GM10248 (cell line): ENCODE measurements around the gene RNU5D-1.
A peak's percentile ranks its signal among the peaks of the same experiment; 100 is the strongest.
"Not testable (repeated sequence)": the region's sequence is repeated elsewhere in the genome, so short reads cannot be mapped to it uniquely, and the experiment has no call there.

Experiments used
- CTCF ChIA-PET: fragments of 300-600 bp; sonication (Branson Sonifier 250); formaldehyde crosslinking; extraction: SDS; loops from one replicate; lab custom pipeline; 2021; ENCODE audit warnings: antibody characterized with exemption; lab: Yijun Ruan, JAX
- POLR2A ChIA-PET: fragments of 350-650 bp; sonication (Branson Sonifier 250); formaldehyde crosslinking; extraction: SDS; loops from one replicate; lab custom pipeline; 2020; ENCODE audit warnings: antibody characterized with exemption; lab: Yijun Ruan, JAX
- DNase-seq: peaks from one replicate; pipeline ENCODE4 v3.0.0; 2012; ENCODE audit errors: extremely low spot score
- CTCF ChIP-seq: IDR thresholded peaks from 2 replicates; pipeline ENCODE4 v1.5.1; 2012; ENCODE audit warnings: mild to moderate bottlenecking, low read depth; ENCODE audit errors: extremely low read depth, missing control alignments, control extremely low read depth

RNU5D-1 gene

DNA sequence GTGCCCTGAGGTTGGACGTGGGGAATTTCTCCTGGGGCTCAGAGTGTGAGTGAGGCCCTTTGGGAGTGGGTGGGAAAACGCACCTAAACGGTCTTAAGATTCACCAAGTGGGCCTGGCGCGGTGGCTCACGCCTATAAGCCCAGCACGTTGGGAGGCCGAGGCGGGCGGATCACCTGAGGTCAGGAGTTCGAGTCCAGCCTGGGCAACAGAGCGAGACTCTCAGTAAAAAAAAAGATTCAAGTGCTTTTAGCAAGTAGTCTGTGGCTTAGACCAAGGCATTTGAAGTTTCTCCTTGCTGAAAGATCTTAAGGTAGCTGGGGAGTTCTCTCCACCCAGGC lies 45.7 kb upstream of the RNU5D-1 start:
- TF ChIP-seq CTCF, result no peak
- DNase-seq, result no peak
- POLR2A ChIA-PET, result interaction anchor here (1.1 to 2.5 kb wide), 5 partner anchors 9 to 55 kb away, joined by 4 to 12 read pairs (median 11); partner anchors contain the start of gene PLK3
- CTCF ChIA-PET, result interaction anchor here (1.1 to 3.1 kb wide), 6 partner anchors 9 to 49 kb away, joined by 3 to 13 read pairs (median 4); partner anchors contain the start of gene RNU5D-1

- POLR2A ChIA-PET, result interaction anchor here (0.8 to 2.5 kb wide), 14 partner anchors 8 to 55 kb away, joined by 3 to 12 read pairs (median 7); partner anchors contain the start of genes BEST4, BTBD19, PLK3 and RNU5D-1
- TF ChIP-seq CTCF, result no peak
- CTCF ChIA-PET, result interaction anchor here (0.9 to 3.1 kb wide), 9 partner anchors 9 to 48 kb away, joined by 3 to 13 read pairs (median 4); partner anchors contain the start of genes PLK3 and RNU5D-1
- DNase-seq, result no peak
Measured at GRCh38 chr1:44775930-44776729, 45.2 kb upstream of the RNU5D-1 start.

GRCh38 chr1:44775078-44775929 lies 44.3 kb upstream of the RNU5D-1 start, which contains the start of gene RPS8:
TSS of gene RPS8 (plus strand) at chr1:44775540. CDS start at chr1:44775597, 57 bp downstream.
- ChIA-PET CTCF (interaction anchor here (0.9 to 3.1 kb wide), 9 partner anchors 9 to 47 kb away, joined by 3 to 13 read pairs (median 4); partner anchors contain the start of genes PLK3 and RNU5D-1), POLR2A (interaction anchor here (0.6 to 2.5 kb wide), 18 partner anchors 9 to 101 kb away, joined by 3 to 12 read pairs (median 5); partner anchors contain the start of genes ARMH1, BEST4, BTBD19 and PLK3)
- peak; percentile 92 for DNase-seq
- TF ChIP-seq CTCF, result no peak

DNA sequence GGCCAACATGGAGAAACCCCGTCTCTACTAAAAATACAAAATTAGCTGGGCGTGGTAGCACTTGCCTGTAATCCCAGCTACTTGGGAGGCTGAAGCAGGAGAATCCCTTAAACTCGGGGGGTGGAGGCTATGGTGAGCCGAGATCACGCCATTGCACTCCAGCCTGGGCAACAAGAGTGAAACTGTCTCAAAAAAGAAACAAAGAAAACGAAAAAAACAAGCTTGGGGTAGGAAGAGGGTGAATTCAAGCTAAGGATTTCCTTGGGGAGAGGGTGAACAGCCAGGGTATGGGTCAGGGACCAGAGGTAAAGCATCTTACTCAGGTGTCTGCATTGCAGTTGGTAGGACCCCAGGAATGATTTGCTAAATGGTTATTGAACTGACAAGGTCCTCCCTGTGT lies 35.5 kb upstream of the RNU5D-1 start:
- CTCF ChIA-PET, result interaction anchor here (0.8 to 2.4 kb wide), 6 partner anchors 12 to 52 kb away, joined by 3 to 8 read pairs (median 4); partner anchors contain the start of genes PLK3 and RNU5D-1
- DNase-seq, result not testable (repeated sequence)
- POLR2A ChIA-PET, result interaction anchor here (1.3 to 1.7 kb wide), 2 partner anchors 9 to 45 kb away, joined by 3 to 8 read pairs; partner anchors contain the start of gene RPS8

DNA sequence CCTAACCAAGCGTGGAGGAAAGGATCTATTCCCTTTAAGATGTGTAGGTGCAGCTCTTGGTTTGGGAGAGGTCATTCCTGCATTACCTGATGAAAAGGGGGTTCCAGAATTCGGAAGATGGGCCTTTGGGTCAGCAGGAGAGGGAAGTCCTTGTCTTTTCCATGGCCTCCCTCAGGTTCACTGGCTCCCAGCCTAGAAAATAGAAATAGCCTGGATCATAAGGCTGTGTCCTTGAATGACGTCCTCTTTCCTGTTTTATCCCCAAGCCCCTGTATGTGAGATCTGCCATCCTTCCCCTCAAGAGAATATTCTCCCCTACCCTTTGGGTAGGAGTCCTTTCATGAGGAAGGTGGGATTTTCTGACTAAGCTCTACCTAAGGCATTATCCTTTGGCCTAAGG lies 29.9 kb upstream of the RNU5D-1 start:
- DNase-seq, result no peak
- POLR2A ChIA-PET, result interaction anchor here (1.9 kb wide), 1 partner anchor 15 kb away, joined by 5 read pairs; the partner anchor contains the start of gene RPS8
- CTCF ChIA-PET, result interaction anchor here (2.8 to 3.3 kb wide), 2 partner anchors 13 to 31 kb away, joined by 12 to 29 read pairs; partner anchors contain the start of gene RNU5D-1
- TF ChIP-seq CTCF, result no peak

- CTCF ChIA-PET, result interaction anchor here (1.4 to 3.3 kb wide), 4 partner anchors 8 to 29 kb away, joined by 3 to 29 read pairs (median 5); partner anchors contain the start of gene RNU5D-1
- POLR2A ChIA-PET, result no interaction called here
- TF ChIP-seq CTCF, result no peak
- no peak for DNase-seq
Measured at GRCh38 chr1:44759077-44759476, 28.1 kb upstream of the RNU5D-1 start.
